ENCODE results near the gene MEIS2.

GRCh38 chr15:37037850-37038715 lies 62.3 kb downstream of the MEIS2 start:
- TF ChIP-seq CTCF (IDR thresholded peaks at IDR 0.05): no peak
- TF ChIP-seq EHF (CRISPR knock-in tag; IDR thresholded peaks at IDR 0.05): no peak
- no peak for TF ChIP-seq POLR2A (IDR thresholded peaks at IDR 0.05; ENCODE audit: low read length)
- no peak for TF ChIP-seq EP300 (IDR thresholded peaks at IDR 0.05)
- no peak for TF ChIP-seq ZSCAN20 (CRISPR knock-in tag; IDR thresholded peaks at IDR 0.05)
- no peak for TF ChIP-seq RAD21 (conservative IDR thresholded peaks at IDR 0.05 in 1 of 2, IDR thresholded peaks at IDR 0.05 in 1 of 2)
- TF ChIP-seq CHD4 (IDR thresholded peaks at IDR 0.05; ENCODE audit: borderline replicate concordance): no peak
